PC-9 (cell line): ENCODE results near the gene APOL2.
"Not testable (repeated sequence)": the region's sequence is repeated elsewhere in the genome, so short reads cannot be mapped to it uniquely, and the experiment has no call there.

Source experiments
- CTCF ChIP-seq: fragments of 200-600 bp; sonication (generic); conservative IDR thresholded peaks from 2 replicates; pipeline ENCODE4 v1.6.1; 2017; ENCODE audit warnings: mixed run types, antibody characterized with exemption, mild to moderate bottlenecking, moderate library complexity
- EZH2 ChIP-seq: fragments of 200-600 bp; sonication (generic); IDR thresholded peaks from 2 replicates; pipeline ENCODE4 v1.8.0; 2017; ENCODE audit warnings: antibody characterized with exemption, low read depth

GRCh38 chr22:36251979-36252608 lies 12.8 kb upstream of the APOL2 start:
- not testable (repeated sequence) for TF ChIP-seq CTCF, EZH2
